Stimulated activated naive CD4-positive, alpha-beta T cell (primary cell): ENCODE results near the gene SPG11.

Experiments
- DNase-seq, 6 experiments: peaks; one replicate each; lab custom pipeline; 2025; lab: John Stamatoyannopoulos, UW

Gene SPG11

DNA sequence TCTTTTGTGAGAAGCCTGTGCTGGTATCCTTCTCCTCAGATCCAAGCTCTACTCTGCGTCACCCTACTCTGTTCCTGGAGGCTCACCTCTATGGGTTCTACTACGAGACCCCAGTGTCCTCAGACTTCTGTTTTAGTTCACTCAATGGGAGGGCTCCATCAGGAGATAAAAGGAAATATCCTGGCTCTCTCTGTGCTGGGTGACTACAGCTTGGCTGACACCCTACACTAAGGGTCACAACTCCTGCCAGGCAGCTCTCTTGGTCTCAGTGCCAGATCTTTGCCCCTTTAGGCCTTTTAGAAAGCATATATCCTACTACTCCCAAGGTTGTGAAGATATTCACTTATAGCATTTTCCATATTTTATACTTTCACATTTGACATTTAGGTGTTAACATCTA lies 46.5 kb downstream of the SPG11 start:
- DNase-seq: no peak

DNA sequence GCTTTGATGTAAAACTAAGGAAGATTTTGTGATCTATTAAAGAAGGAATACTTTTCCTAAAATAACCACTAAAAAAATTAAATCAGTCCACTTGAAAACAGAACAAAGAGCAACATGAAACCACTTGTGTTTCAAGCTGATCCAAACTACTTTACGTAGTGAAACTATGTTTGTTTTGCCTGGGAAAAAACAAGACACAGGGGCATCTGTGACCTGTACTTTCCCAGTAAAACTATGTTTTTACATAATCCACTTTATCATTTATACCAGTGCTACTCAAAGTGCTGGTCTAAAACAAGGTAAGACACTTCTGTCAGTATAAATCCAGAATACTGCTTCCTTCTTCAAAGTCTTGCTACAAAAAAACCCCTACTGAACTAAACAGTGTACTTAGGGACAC lies 56.7 kb downstream of the SPG11 start:
- DNase-seq: no peak

DNA sequence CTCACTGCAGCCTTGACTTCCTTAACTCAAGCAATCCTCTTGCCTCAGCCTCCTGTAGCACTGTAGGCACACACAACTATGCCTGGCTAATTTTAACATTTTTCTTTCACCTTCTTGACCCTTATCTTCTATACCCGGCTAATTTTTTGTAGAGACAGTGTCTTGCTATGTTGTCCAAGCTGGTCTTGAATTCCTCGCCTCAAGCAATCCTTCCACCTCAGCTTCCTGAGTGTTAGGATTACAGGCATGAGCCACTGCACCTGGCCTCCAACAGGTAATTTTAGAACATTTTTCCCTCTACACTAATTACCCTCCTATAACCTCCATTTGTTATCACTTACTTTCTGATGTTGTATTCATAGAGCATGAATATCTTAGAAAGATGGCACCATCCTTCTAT lies 60.3 kb downstream of the SPG11 start:
- no peak for DNase-seq

DNA sequence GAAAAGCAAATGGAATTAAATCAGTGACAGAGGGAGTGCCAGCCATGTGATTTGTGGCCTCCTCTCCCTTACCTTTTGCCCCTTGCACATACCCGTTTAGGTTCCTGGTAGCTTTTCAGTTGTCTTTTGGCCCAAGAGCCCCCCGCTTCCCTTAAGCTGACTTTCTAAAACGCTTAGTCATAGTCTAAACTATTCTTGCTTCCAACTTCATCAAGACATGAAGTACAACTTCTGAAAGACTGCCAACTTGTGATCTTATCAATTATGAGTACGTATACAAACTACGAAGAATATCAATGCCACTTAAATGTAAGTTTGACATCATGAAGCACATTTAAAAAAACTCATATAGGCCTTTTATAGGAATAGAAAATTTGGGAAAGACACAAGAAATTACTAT lies 64.6 kb downstream of the SPG11 start:
- no peak for DNase-seq

DNA sequence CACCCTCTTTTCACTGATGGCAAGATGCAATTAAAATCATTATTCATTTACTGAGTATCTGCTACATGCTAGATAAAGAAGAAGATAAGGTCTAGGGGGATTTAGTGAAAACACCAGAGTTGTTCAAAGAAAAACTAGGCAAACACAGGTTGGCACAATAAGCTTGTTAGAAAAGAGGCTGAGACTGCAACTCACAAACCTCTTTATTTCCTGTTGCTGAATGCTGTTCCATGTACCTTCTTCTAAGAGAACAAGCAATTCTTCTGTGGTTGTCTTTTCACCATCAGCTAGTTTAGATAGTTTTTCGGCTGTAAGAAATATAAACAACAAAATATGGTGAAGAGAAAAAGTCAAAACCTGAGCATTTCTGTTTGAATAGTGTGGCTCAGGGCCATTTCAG lies 65.4 kb downstream of the SPG11 start:
- DNase-seq: no peak

GRCh38 chr15:44596511-44597010 lies 66.9 kb downstream of the SPG11 start:
- no peak for DNase-seq

DNA sequence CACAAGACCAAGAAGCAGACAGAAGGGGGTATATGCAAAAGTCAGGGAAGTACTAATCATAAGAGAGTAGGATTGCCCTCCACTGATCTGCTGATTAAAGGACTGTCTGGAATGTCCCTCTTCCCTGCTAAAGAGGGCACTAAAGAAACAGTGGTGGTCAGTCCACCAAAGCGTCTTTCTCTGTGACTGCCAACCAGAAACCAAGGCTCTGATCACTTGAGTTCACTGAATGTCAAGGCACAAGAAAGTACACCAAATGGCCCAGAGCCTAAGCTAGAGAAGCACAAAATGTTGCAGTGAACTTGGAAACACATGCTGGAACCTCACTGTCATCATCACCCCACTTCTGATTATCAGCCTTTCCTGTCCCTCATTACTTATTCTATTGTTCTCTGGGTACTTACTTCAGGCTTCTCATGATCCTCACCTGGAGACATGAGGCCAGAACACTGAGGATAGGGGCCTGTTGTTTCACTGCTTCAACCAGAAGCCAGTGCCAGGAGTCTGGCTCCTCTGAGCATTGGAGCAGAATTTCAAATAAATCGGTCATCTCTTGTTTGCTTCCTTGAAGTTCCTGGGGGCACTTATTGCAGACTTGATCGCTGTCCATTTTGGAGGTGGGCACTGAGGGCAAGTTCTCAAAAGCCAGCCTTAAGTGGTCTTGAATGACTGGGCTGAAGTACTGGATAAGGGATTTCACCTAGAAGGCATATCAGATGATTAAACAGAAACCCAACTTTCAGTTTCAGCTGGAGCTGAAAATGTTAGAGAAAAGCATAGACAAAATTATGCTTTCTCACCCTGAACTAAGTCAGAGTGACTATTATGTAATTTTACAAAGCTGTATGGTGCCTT lies 67.6 kb downstream of the SPG11 start:
- DNase-seq: no peak

GRCh38 chr15:44595246-44595645 lies 68.2 kb downstream of the SPG11 start:
- DNase-seq: no peak

GRCh38 chr15:44593042-44593736 lies 70.3 kb downstream of the SPG11 start:
- peak in 4 of 6 experiments; percentile 4 to 65 (median 42) for DNase-seq

DNA sequence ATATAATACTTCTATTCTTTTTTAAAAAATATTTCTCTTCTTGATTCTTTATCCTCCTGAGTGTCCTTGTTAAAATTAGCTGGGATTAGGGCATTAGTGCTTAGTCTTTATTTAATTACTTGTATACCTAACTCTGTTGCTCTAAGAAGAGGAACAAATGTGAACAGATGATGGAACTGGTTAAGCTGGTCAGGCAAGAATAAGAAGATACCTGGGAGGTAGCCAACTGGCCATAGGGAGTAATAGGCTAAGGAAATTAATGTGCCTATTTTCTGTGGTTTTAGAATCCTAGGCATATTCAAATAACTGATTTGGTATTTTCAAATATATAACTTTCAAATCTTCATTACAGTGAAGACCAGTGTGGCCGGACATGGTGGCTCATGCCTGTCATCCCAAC lies 72.1 kb downstream of the SPG11 start:
- no peak for DNase-seq

DNA sequence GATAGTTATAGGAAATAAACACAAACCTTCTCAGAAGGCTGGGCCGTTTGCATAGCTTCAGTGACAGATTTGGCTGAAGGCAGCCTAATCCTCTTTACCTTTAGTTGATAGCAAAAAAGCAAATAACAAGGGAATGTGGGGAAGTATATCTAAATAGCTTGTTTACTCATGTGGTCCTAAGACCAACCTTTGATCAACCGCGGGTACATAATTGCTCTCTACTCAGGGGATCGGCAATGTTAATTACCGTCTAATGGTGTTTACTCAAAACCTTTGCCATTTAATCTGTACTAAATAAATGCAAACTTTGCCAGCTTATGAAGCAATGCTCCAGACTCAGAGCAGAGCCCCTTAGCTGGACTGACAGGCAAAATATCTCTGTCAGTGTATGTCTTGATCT lies 74.9 kb downstream of the SPG11 start:
- no peak for DNase-seq

DNA sequence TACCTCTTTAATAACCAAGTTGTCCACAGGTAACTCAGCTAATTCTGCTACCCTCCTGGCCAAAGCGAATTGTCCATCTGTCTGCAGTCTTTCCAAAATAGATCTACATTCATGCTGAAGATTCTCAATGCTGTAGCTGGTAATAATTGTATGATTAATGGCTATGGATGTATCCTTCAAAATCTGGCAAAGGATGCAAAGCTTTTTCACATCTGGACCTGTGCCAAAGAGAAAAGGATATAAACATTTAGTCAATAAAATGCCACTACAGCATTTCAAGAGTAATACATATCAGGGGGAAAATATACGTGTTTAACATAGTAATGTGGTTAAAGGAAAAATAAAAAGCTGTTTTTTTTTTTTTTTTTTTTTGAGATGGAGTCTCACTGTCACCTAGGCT lies 77.8 kb downstream of the SPG11 start:
- no peak for DNase-seq

GRCh38 chr15:44584162-44584749 lies 79.2 kb downstream of the SPG11 start:
- peak in 5 of 6 experiments; percentile 14 to 53 (median 40) for DNase-seq

- no peak for DNase-seq
Measured at GRCh38 chr15:44580105-44580504, 83.4 kb downstream of the SPG11 start.

GRCh38 chr15:44574734-44575133 lies 88.7 kb downstream of the SPG11 start:
- DNase-seq: no peak

GRCh38 chr15:44573386-44573785 lies 90.1 kb downstream of the SPG11 start:
- no peak for DNase-seq

DNA sequence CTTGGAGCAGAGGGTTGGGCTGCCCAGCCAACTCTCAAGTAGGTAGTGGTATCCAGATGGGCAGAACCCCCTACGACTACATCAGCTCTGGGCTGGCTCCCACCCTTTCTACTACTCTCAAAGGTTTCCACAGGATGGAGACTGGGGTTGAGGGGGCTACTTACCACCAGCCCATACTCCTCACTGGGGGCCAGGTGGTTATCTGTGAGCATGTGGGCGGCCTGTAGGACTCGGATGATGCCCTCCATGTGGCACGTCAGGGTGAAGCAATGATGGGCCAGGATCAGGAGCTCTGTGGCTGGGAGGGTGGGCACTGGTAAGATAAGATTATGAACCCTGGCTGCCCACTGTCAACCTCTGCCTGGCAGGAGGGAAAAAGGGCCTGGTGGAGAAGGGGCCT lies 93.1 kb downstream of the SPG11 start:
- DNase-seq: no peak

- DNase-seq: no peak
Measured at GRCh38 chr15:44569316-44569715, 94.1 kb downstream of the SPG11 start.

GRCh38 chr15:44568338-44568737 lies 95.1 kb downstream of the SPG11 start:
- no peak for DNase-seq

GRCh38 chr15:44566155-44566540 lies 97.3 kb downstream of the SPG11 start:
- no peak for DNase-seq

- DNase-seq: no peak
Measured at GRCh38 chr15:44565387-44566154, 97.9 kb downstream of the SPG11 start.

GRCh38 chr15:44560926-44561325 lies 102.5 kb downstream of the SPG11 start:
- DNase-seq: peak in 3 of 6 experiments; percentile 40 to 51 (median 47)
